Psoas muscle (tissue), 8 donors: ENCODE results near the gene GDAP2. TPM values are rescaled to one million over a fixed set of nuclear protein-coding genes. Genes with fewer than 3 reads are reported as not detected.

Experiments
- ATAC-seq, 4 donors: fragments of 200-7000 bp; cut with Tn5 transposase; one replicate each; pipeline ENCODE4 v1.9.1; 2020; ENCODE audit warnings: moderate library complexity in 3 of 4, mild to moderate bottlenecking in 2 of 4
- DNase-seq, 2 donors: peaks; one replicate each; pipeline ENCODE4 v3.0.0-alpha.2; 2020
- H3K27ac ChIP-seq: fragments of 200-600 bp; one replicate; pipeline ENCODE4 v1.8.0; 2022
- H3K27me3 ChIP-seq, 3 donors: fragments of 200-600 bp in 1 of 3; one replicate each; pipeline versions ENCODE4 v1.6.1 to v1.8.0; 2013 to 2022; ENCODE audit warnings: low read length in 2 of 3, mild to moderate bottlenecking in 2 of 3, moderate library complexity in 1 of 3; ENCODE audit not compliant: insufficient read depth in 3 of 3
- H3K36me3 ChIP-seq, 2 donors: fragments of 200-600 bp in 1 of 2; one replicate each; pipeline versions ENCODE4 v1.6.1 to v1.8.0; 2013 to 2022; ENCODE audit warnings: low read depth in 1 of 2, mild to moderate bottlenecking in 1 of 2, moderate library complexity in 1 of 2; ENCODE audit not compliant: insufficient read depth in 1 of 2
- H3K4me1 ChIP-seq: fragments of 200-600 bp; one replicate; pipeline ENCODE4 v1.8.0; 2022
- H3K4me3 ChIP-seq: fragments of 200-600 bp; one replicate; pipeline ENCODE4 v1.8.0; 2022; ENCODE audit warnings: mild to moderate bottlenecking
- H3K9me3 ChIP-seq: fragments of 200-600 bp; one replicate; pipeline ENCODE4 v1.8.0; 2022
- CTCF ChIP-seq: fragments of 200-600 bp; IDR thresholded peaks from one replicate; pipeline ENCODE4 v1.8.0; 2022; ENCODE audit warnings: antibody characterized with exemption
- WGBS, 3 donors: extraction: QIAGEN DNeasy Blood & Tissue Kit; methylation state at CpG; one replicate each; pipeline versions ENCODE4 v1.1.6 to v1.1.7; 2013; 5-methylcytosine and 5-hydroxymethylcytosine counted together
- intact Hi-C, 2 donors: fragments of 100-400 bp; cut with DNase I; formaldehyde crosslinking; loops; one replicate each; pipeline versions ENCODE4 v1.11.0 to v1.14.2; 2022
- polyA plus RNA-seq, 3 donors: library from polyadenylated mRNA; stranded (reverse); fragments of 200-250 nt; gene quantifications; one replicate each; pipeline ENCODE4 v1.2.3, GENCODE V29; 2013
- total RNA-seq, 4 donors: library from RNA; stranded (reverse); fragmentation: NEBNext Ultra II Directional in 2 of 4; extraction: Animal tissue kit (Norgen Biotek cat#: 25700) in 2 of 4; gene quantifications; one replicate each; pipeline versions ENCODE4 v1.2.1 to v1.2.4, GENCODE V29; 2021 to 2023
- donor health status: healthy with polysubstance abuse.
- donor health status: DM: no; HTN: no; CAD: no; lungs with moderate emphysema.
- donor health status: Bipolar disorder and iron deficiency.
- donor health status: healthy.
- donor health status: DM: yes; HTN: yes; CAD: no.
- donor health status: DM: no; HTN: no; CAD: no.
- donor health status: DM: no; HTN: no; CAD: no.
- donor health status: DM: yes; HTN: yes; CAD: no.

GDAP2 gene
- total and polyA plus RNA-seq, 7 donors: 2.4 to 12.2 (median 9.3) TPM

DNA sequence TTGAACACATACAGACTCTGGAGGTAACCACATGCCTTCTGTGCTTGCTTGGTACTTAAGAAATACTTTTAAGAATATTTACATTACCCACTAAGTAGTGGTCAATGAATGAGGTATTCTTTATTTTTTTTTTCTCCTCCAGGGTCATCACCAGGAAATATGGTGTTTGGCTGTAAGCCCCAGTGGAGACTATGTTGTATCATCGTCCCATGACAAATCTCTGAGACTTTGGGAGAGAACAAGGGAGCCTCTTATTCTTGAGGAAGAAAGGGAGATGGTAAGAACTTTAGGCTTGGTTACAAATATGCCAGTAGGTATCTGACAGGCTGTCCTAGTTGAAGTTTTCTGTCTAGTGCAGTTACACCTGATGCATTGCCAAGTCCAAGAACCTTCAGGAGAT, 23.0 kb upstream of the GDAP2 start:
- no peak for TF ChIP-seq CTCF
- intact Hi-C loops: loop anchor here in 1 of 2 donors (10.0 kb wide), 1 partner anchor 48 kb away; no protein-coding TSS in a partner anchor
- Histone ChIP-seq H3K9me3 (no peaks in the 10 kb centered on the region), H3K27ac (no peak overlapping the region), H3K27me3 (no peaks in the 10 kb centered on the region), H3K4me3 (no peak overlapping the region), H3K4me1 (no peaks in the 10 kb centered on the region), H3K36me3 (peaks cover 13 to 100% of the 10 kb centered on the region in 2 donors)
- DNase-seq (no peak), ATAC-seq (no peak)
- WGBS, 3 donors: 92 to 95% (median 93%) methylated on average over 1 of the region's 1 CpG

DNA sequence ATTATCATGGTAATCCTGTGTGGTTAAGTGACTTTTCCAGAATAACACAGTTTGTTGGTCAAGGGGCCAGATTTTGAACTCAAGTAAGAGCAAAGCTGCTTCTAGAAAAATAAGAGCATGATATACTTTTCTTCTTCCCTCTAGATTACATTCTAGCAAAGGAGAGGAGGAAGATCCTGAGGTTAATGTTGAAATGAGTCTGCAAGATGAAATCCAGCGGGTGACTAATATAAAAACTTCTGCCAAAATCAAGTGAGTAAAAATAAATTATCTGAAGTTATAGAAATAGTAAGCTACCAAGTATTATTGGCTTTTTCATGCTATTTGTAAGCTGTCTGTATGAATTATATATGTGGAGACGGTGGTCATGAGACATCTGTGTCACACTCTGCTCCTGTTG, 12.9 kb upstream of the GDAP2 start:
- ATAC-seq (no peak), DNase-seq (no peak)
- TF ChIP-seq CTCF: no peak
- Histone ChIP-seq H3K27me3 (no peaks in the 10 kb centered on the region), H3K36me3 (peaks cover 33 to 100% of the 10 kb centered on the region in 2 donors), H3K9me3 (no peaks in the 10 kb centered on the region), H3K4me1 (no peaks in the 10 kb centered on the region), H3K4me3 (no peak overlapping the region), H3K27ac (no peak overlapping the region)
- WGBS, 3 donors: 97 to 100% (median 97%) methylated on average over 2 of the region's 2 CpGs
- intact Hi-C loops: no loop called here

GRCh38 chr1:117933769-117934168, 4.3 kb upstream of the GDAP2 start:
- no peak for DNase-seq
- Histone ChIP-seq H3K27ac (no peak overlapping the region), H3K36me3 (peaks cover 5 to 56% of the 10 kb centered on the region in 2 donors), H3K9me3 (no peaks in the 10 kb centered on the region), H3K4me1 (peaks cover 23% of the 10 kb centered on the region), H3K4me3 (no peak overlapping the region), H3K27me3 (no peaks in the 10 kb centered on the region)
- no peak for ATAC-seq
- 92 to 96% (median 95%) methylated on average over 2 of the region's 2 CpGs for WGBS, 3 donors
- TF ChIP-seq CTCF: no peak
- intact Hi-C loops: loop anchor here in 1 of 2 donors (5.0 kb wide), 1 partner anchor 51 kb away; no protein-coding TSS in a partner anchor

- no peaks in the 10 kb centered on the region for H3K9me3 ChIP-seq
- DNase-seq: no peak
- no peak for ATAC-seq
- no peak overlapping the region for H3K27ac ChIP-seq
- 82 to 94% (median 89%) methylated on average over 4 of the region's 4 CpGs for WGBS, 3 donors
- H3K4me1 ChIP-seq: peaks cover 34% of the 10 kb centered on the region
- TF ChIP-seq CTCF: no peak
- no peak overlapping the region for H3K4me3 ChIP-seq
- intact Hi-C loops: loop anchor here in 1 of 2 donors (5.0 kb wide), 1 partner anchor 50 kb away; no protein-coding TSS in a partner anchor
- H3K27me3 ChIP-seq: no peaks in the 10 kb centered on the region
- peaks cover 0 to 44% of the 10 kb centered on the region in 2 donors for H3K36me3 ChIP-seq
Observed at GRCh38 chr1:117932576-117932975, 3.2 kb upstream of the GDAP2 start.

DNA sequence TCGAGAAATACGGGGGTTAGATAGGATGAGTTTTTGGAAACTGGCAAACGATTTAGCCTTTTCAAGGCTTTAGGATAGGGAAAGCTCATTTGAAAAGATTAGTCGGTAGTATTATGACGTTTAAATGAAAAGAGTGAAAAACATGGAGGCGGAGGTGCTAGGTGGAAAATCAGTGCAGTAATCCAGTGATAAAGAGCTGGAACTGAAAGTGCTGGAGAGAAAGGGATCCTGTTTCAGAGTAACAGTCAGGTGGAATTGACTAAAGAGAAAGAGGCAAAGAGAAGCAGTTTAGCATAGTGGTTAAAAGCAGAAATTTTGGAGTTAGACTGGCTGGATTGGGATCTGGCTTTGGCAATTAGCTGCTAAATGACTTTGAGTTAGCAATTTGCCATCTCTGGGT, 1.1 kb upstream of the GDAP2 start:
- Histone ChIP-seq H3K4me1 (peaks cover 38% of the 10 kb centered on the region), H3K9me3 (no peaks in the 10 kb centered on the region), H3K27ac (peak overlapping the region; percentile 91), H3K36me3 (peaks cover 0 to 24% of the 10 kb centered on the region in 2 donors), H3K27me3 (no peaks in the 10 kb centered on the region), H3K4me3 (peak overlapping the region; percentile 84)
- 3% methylated on average over 6 of the region's 6 CpGs for WGBS, 3 donors
- DNase-seq (no peak), ATAC-seq (no peak)
- no peak for TF ChIP-seq CTCF
- intact Hi-C loops: loop anchor here in 1 of 2 donors (5.0 kb wide), 1 partner anchor 48 kb away; no protein-coding TSS in a partner anchor
